Stomach (tissue), 9 donors: Measurements from ENCODE around the gene ATG9B. TPM values are rescaled to one million over a fixed set of nuclear protein-coding genes. Genes with fewer than 3 reads are reported as not detected.

Experiments
- DNase-seq, 2 donors: peaks; one replicate each; pipeline versions ENCODE4 v3.0.0 to v3.0.0-alpha.2; 2013 to 2019
- H3K27ac ChIP-seq, 5 donors: fragments of 200-600 bp in 4 of 5; sonication (generic) in 4 of 5; one replicate each; pipeline ENCODE4 v1.5.1; 2013 to 2019; ENCODE audit warnings: mild to moderate bottlenecking in 1 of 5, moderate library complexity in 1 of 5
- H3K27me3 ChIP-seq, 3 donors: fragments of 200-600 bp; sonication (generic); one replicate each; pipeline ENCODE4 v1.5.1; 2017 to 2019; ENCODE audit warnings: mixed run types in 1 of 3
- H3K36me3 ChIP-seq, 4 donors: fragments of 200-600 bp; sonication (generic); 1 replicate in 3 of 4; 2 replicates in 1 of 4; pipeline ENCODE4 v1.5.1; 2016 to 2019
- H3K4me1 ChIP-seq, 4 donors: fragments of 200-600 bp; sonication (generic); one replicate each; pipeline ENCODE4 v1.5.1; 2016 to 2019
- H3K4me3 ChIP-seq, 4 donors: fragments of 200-600 bp; sonication (generic) in 3 of 4; one replicate each; pipeline ENCODE4 v1.5.1; 2016 to 2019; ENCODE audit warnings: mild to moderate bottlenecking in 1 of 4
- H3K9me3 ChIP-seq, 4 donors: fragments of 200-600 bp; sonication (generic); one replicate each; pipeline ENCODE4 v1.5.1; 2016 to 2019
- EP300 ChIP-seq: sonication (generic); formaldehyde crosslinking; IDR thresholded peaks from one replicate; pipeline ENCODE4 v1.6.1; 2017; ENCODE audit warnings: antibody characterized with exemption
- POLR2A ChIP-seq, 4 donors: fragments of 450-650 bp; IDR thresholded peaks; one replicate each; pipeline ENCODE4 v1.6.1; 2016; ENCODE audit warnings: antibody characterized with exemption in 4 of 4, control low read depth in 2 of 4, mild to moderate bottlenecking in 1 of 4, moderate library complexity in 1 of 4
- POLR2AphosphoS5 ChIP-seq, 3 donors: sonication (generic); formaldehyde crosslinking; IDR thresholded peaks; one replicate each; pipeline ENCODE4 v1.6.1; 2016; ENCODE audit warnings: antibody characterized with exemption in 3 of 3
- WGBS, 5 donors: extraction: QIAGEN DNeasy Blood & Tissue Kit in 3 of 5; methylation state at CpG; one replicate each; pipeline versions ENCODE4 v1.1.5 to v1.1.7; 2013 to 2018; 5-methylcytosine and 5-hydroxymethylcytosine counted together
- intact Hi-C: fragments of 100-400 bp; cut with DNase I; formaldehyde crosslinking; loops from one replicate; pipeline ENCODE4 v1.15.1; 2023; ENCODE audit warnings: low total_unique reads
- polyA plus RNA-seq, 3 donors: library from polyadenylated mRNA; stranded (reverse); fragments of 200-250 nt; gene quantifications; one replicate each; pipeline ENCODE4 v1.2.3, GENCODE V29; 2013
- total RNA-seq, 5 donors: library from RNA; depleted of rRNA; stranded (reverse); fragments of >200 nt; gene quantifications; one replicate each; pipeline versions ENCODE4 v1.1.0 to v1.2.3, GENCODE V29; 2014 to 2016
- TF ChIP-seq, protein P1 (sequence below), 7 experiments: fragments of 450-650 bp in 4 of 7; fragments of 200-600 bp in 3 of 7; sonication (generic) in 3 of 7; IDR thresholded peaks; one replicate each; pipeline ENCODE4 v1.5.1; 2016 to 2019; ENCODE audit warnings: antibody characterized with exemption in 7 of 7, control low read depth in 2 of 7, mild to moderate bottlenecking in 1 of 7
- donor health status: healthy with polysubstance abuse.
- donor health status: Bipolar disorder and iron deficiency.
- donor health status: healthy.

Gene ATG9B
- total and polyA plus RNA-seq, 8 donors = 0.31 to 33.0 (median 8.8) TPM; not detected in 4

- 40 to 51% (median 44%) methylated on average over 9 to 12 of the region's 12 CpGs for WGBS, 5 donors
- Histone ChIP-seq H3K27ac (peak overlapping the region in 3 of 5 donors; percentile 38 to 75 (median 50)), H3K4me3 (no peak overlapping the region), H3K36me3 (peaks cover 22 to 75% (median 61%) of the 10 kb centered on the region in 4 donors), H3K27me3 (no peaks in the 10 kb centered on the region), H3K4me1 (peaks cover 12 to 22% (median 17%) of the 10 kb centered on the region in 4 donors), H3K9me3 (no peaks in the 10 kb centered on the region)
- intact Hi-C loops = no loop called here
- TF ChIP-seq POLR2AphosphoS5 (IDR thresholded peaks at IDR 0.05) = peak in 2 of 3 donors; percentile 22 to 59
- TF ChIP-seq, protein P1, sequence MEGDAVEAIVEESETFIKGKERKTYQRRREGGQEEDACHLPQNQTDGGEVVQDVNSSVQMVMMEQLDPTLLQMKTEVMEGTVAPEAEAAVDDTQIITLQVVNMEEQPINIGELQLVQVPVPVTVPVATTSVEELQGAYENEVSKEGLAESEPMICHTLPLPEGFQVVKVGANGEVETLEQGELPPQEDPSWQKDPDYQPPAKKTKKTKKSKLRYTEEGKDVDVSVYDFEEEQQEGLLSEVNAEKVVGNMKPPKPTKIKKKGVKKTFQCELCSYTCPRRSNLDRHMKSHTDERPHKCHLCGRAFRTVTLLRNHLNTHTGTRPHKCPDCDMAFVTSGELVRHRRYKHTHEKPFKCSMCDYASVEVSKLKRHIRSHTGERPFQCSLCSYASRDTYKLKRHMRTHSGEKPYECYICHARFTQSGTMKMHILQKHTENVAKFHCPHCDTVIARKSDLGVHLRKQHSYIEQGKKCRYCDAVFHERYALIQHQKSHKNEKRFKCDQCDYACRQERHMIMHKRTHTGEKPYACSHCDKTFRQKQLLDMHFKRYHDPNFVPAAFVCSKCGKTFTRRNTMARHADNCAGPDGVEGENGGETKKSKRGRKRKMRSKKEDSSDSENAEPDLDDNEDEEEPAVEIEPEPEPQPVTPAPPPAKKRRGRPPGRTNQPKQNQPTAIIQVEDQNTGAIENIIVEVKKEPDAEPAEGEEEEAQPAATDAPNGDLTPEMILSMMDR (IDR thresholded peaks at IDR 0.05) = no peak
- DNase-seq = peak; percentile 72 to 80
Measured at GRCh38 chr7:151038951-151039849, 14.9 kb upstream of the ATG9B start.

- H3K27ac ChIP-seq = no peak overlapping the region
- DNase-seq = no peak
- TF ChIP-seq, protein P1 (IDR thresholded peaks at IDR 0.05) = no peak
- TF ChIP-seq POLR2AphosphoS5 (IDR thresholded peaks at IDR 0.05) (no peak), POLR2A (IDR thresholded peaks at IDR 0.05) (no peak), EP300 (no peak)
- peaks cover 12 to 28% (median 22%) of the 10 kb centered on the region in 4 donors for H3K4me1 ChIP-seq
- H3K27me3 ChIP-seq = no peaks in the 10 kb centered on the region
- peaks cover 18 to 67% (median 57%) of the 10 kb centered on the region in 4 donors for H3K36me3 ChIP-seq
- no peaks in the 10 kb centered on the region for H3K9me3 ChIP-seq
- 91 to 95% (median 94%) methylated on average over 12 to 17 of the region's 17 CpGs for WGBS, 5 donors
- intact Hi-C loops = no loop called here
- H3K4me3 ChIP-seq = no peak overlapping the region
Measured at GRCh38 chr7:151035902-151036301, 11.6 kb upstream of the ATG9B start.

DNA sequence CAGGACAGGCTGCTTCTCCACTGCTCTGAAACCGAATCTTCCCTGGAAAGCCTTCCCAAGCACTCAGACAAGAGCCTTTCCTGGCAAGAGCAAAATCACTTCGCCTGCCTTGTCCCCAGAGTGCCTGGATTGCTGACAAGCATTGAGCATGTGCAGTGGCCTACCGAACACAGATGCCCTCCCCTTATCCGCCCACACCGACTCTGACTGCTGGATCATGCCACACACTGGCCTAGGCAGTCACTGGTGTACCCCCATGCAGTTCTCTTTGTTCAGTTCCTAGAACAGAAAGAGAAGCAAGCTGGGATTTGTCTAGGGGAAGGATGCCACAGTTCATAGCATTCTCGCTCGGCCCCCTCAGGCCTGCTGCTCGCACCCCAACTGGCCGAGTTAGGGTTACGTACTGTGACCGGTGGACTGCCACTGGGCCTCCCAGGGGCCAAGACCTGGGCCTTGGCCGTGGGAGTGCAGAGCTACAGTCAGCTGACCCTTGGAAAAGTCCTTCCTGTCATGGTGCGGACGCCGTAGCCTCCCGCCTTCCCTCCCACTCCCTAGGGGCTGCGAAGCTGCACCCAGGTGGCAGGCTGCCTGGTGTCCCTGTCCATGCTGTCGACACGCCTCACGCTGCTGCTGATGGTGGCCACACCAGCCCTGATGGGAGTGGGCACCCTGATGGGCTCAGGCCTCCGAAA is 10.9 kb upstream of the ATG9B start:
- no peak for TF ChIP-seq POLR2AphosphoS5 (IDR thresholded peaks at IDR 0.05)
- no peak for TF ChIP-seq EP300
- TF ChIP-seq POLR2A (IDR thresholded peaks at IDR 0.05) = no peak
- TF ChIP-seq, protein P1 (IDR thresholded peaks at IDR 0.05) = no peak
- Histone ChIP-seq H3K27ac (no peak overlapping the region), H3K9me3 (no peaks in the 10 kb centered on the region), H3K36me3 (peaks cover 18 to 66% (median 56%) of the 10 kb centered on the region in 4 donors), H3K4me3 (no peak overlapping the region), H3K4me1 (peaks cover 12 to 35% (median 25%) of the 10 kb centered on the region in 4 donors), H3K27me3 (no peaks in the 10 kb centered on the region)
- 89 to 92% (median 90%) methylated on average over 15 to 21 of the region's 21 CpGs for WGBS, 5 donors
- DNase-seq = no peak
- intact Hi-C loops = no loop called here

- no peak overlapping the region for H3K4me3 ChIP-seq
- 91 to 95% (median 94%) methylated on average over 15 to 21 of the region's 21 CpGs for WGBS, 5 donors
- H3K36me3 ChIP-seq = peaks cover 18 to 66% (median 56%) of the 10 kb centered on the region in 4 donors
- no peak for DNase-seq
- intact Hi-C loops = no loop called here
- no peaks in the 10 kb centered on the region for H3K27me3 ChIP-seq
- peaks cover 9 to 37% (median 23%) of the 10 kb centered on the region in 4 donors for H3K4me1 ChIP-seq
- TF ChIP-seq, protein P1 (IDR thresholded peaks at IDR 0.05) = no peak
- no peak for TF ChIP-seq EP300
- TF ChIP-seq POLR2AphosphoS5 (IDR thresholded peaks at IDR 0.05) = no peak
- no peak for TF ChIP-seq POLR2A (IDR thresholded peaks at IDR 0.05)
- no peaks in the 10 kb centered on the region for H3K9me3 ChIP-seq
- H3K27ac ChIP-seq = no peak overlapping the region
Measured at GRCh38 chr7:151034312-151035025, 10.2 kb upstream of the ATG9B start.
